HG03520 (cell line): ENCODE data around the gene CEP170B.
A peak's percentile ranks its signal among the peaks of the same experiment; 100 is the strongest.
"Not testable (repeated sequence)": the region's sequence is repeated elsewhere in the genome, so short reads cannot be mapped to it uniquely, and the experiment has no call there.

ENCODE experiments used
- ATAC-seq: cut with Tn5 transposase; IDR thresholded peaks from one replicate; pipeline ENCODE4 v1.9.1; 2021; ENCODE audit warnings: mild to moderate bottlenecking, moderate library complexity; ENCODE audit not compliant: unreplicated experiment

CEP170B gene

GRCh38 chr14:104865081-104865630 lies at the start of gene CEP170B:
Gene CEP170B (plus strand): TSS chr14:104865268. CDS start chr14:104868451, 3,183 bp downstream.
- no peak for ATAC-seq

GRCh38 chr14:104816616-104816884 lies 48.5 kb upstream of the CEP170B start:
- ATAC-seq, result no peak

- no peak for ATAC-seq
Measured at GRCh38 chr14:104817930-104818713, 46.9 kb upstream of the CEP170B start.

- ATAC-seq, result no peak
Measured at GRCh38 chr14:104818714-104819161, 46.3 kb upstream of the CEP170B start.

GRCh38 chr14:104819361-104819781 lies 45.7 kb upstream of the CEP170B start:
- ATAC-seq, result no peak

GRCh38 chr14:104820669-104821228 lies 44.3 kb upstream of the CEP170B start:
- no peak for ATAC-seq

GRCh38 chr14:104821229-104821945 lies 43.7 kb upstream of the CEP170B start:
- ATAC-seq, result no peak

- ATAC-seq, result no peak
Measured at GRCh38 chr14:104821971-104822608, 43.0 kb upstream of the CEP170B start.

DNA sequence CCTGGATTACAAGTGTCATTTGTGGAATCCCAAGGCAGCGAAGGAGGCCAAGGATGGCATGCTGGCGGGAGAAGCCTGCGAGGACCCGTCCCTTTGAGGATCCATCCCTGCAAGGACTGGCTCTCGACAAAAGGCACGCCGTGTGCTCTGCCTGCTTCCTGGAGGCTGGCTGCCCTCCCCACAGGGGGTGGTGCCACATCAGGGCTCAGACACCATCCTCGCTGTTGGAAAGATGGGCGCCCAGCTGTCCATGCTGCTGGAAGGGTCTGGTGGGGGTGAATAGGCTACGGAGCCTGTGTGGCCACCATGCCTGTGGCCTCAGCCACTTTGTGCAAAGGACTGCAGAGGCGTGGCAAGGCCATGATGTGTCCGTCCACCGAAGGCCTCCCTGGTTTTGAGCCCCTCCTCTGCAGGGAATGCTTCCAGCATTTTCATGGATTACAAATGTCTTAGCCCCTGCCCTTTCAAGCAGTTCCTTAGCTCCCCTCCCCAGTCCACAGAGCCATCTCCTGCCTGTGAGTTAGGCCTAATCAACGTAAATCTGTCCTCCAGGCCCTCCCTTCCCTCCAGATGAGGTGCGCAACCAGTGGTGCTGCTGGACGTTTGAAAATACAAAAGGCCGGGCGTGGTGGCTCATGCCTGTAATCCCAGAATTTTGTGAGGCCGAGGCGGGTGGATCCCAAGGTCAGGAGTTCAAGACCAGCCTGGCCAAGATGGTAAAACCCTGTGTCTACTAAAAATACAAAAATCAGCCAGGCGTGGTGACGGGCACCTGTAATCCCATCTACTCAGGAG lies 42.0 kb upstream of the CEP170B start:
- no peak for ATAC-seq

GRCh38 chr14:104824353-104824997 lies 40.6 kb upstream of the CEP170B start:
- no peak for ATAC-seq

DNA sequence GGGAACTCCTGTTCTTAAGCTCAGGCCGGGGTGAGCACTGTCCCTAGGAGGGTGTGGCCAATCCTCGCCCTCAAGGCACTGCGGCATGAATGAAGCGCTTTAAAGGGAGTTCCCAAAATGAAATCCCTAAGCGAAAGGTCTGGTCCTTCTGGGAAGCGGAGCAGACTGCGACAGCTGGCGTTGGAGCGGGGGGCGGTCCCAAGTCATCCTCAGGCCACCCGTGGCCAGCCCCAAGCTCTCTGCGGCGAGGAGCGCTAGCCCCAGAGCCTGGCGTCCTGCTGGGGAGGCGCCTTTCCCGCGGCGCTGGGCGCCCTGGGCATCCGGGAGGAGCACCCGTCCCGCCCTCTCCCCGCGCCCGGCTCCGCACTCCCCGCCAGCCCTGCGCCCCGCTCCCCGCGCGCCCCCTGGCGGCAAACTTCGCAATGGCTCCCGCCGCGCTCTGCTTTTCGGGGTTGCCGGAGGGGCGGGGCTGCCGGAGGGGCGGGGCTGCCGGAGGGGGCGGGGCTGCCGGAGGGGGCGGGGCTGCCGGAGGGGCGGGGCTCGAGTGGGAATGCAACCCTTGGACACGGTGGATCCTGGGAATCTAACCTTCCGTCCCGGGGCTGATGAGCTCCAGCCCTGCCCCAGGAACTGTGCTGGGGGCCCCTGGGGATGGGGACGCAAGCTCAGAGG lies 38.7 kb upstream of the CEP170B start:
- peak; percentile 74 for ATAC-seq

- no peak for ATAC-seq
Measured at GRCh38 chr14:104826861-104827176, 38.2 kb upstream of the CEP170B start.

DNA sequence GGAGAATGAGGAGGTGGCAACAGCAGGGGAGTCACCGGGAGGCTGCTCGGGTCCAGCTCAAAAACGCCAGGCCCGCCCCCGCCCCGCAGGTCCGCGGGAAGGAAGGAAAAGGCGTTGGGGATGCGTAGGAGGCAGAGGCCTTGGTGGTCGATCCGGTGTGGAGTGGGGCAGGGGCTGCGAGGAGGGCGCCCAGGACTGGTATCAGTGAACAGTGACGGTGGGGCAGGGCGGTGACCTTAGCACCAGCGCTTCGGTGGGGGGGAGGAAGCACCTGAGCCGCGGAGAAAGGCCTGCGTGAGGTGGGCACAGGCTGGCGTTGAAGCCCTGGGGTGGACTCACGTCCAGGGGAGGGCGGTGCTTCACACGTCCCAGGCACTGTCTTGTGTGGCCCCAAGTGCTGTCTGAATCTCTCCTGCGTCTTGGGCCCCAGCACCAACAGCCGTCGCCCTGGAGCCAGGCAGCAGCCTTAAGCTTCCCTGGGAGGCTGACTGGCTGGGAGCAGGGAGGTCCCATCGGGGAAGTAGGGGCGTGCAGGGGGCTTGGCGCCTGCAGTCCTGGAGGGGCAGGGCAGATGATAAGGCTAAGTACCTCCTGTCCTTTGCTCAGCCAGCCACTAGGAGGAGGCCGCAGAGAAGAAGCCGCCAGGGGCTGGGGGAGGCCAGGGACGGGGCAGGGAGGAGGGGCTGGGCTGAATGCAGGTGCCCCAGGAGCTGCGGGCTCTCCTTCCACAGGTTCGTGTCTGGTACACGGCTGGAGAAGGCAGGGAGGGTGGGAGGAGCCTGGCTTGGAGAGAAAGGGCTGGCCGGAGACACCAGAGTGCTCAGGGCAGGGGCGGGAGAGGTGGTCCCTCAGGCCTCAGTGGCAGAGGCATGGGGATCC lies 37.7 kb upstream of the CEP170B start:
- ATAC-seq, result no peak

DNA sequence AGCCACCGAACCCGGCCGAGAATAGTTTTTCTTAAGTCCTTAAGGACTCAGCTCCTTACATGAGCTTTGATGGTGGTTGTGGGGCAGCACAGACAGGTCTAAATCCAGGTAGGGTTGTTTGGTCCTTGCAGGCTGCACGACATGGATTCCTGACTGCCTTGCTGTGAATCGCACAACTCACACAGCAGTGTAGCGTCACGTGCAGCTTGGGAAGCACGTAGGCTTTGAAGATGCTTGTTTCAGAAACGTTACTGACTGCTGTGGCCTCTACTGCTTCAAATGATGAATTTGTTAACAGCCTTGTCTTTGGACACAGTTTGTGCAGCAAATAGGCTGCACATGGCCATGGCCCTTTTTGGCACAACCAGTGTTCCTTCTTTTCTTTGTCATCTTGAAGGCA lies 34.3 kb upstream of the CEP170B start:
- ATAC-seq, result no peak

GRCh38 chr14:104836171-104836935 lies 28.7 kb upstream of the CEP170B start:
- not testable (repeated sequence) for ATAC-seq

GRCh38 chr14:104841730-104842129 lies 23.3 kb upstream of the CEP170B start:
- no peak for ATAC-seq

DNA sequence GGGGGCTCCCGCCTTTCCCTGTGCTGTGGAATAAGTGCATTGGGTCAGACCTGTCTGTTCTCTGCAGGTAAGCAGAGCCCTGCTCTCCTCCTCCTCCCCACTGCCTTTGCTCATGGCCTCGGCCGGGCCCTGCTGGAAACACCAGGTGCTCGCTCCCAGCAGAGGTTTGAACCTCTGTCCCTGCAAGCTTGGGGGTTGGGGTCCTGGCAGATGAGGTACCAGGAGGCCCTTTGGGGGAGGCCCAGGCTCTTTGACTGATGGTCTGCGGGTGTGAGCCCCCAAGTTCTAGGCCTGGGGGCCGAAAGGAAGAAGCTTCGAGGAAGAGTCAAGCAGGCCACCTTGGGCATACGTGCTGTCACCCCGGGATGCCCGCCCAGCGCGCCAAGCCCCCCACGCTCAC lies 22.1 kb upstream of the CEP170B start:
- no peak for ATAC-seq
